ENCODE data around the gene SORCS2.

- TF ChIP-seq, protein P1, sequence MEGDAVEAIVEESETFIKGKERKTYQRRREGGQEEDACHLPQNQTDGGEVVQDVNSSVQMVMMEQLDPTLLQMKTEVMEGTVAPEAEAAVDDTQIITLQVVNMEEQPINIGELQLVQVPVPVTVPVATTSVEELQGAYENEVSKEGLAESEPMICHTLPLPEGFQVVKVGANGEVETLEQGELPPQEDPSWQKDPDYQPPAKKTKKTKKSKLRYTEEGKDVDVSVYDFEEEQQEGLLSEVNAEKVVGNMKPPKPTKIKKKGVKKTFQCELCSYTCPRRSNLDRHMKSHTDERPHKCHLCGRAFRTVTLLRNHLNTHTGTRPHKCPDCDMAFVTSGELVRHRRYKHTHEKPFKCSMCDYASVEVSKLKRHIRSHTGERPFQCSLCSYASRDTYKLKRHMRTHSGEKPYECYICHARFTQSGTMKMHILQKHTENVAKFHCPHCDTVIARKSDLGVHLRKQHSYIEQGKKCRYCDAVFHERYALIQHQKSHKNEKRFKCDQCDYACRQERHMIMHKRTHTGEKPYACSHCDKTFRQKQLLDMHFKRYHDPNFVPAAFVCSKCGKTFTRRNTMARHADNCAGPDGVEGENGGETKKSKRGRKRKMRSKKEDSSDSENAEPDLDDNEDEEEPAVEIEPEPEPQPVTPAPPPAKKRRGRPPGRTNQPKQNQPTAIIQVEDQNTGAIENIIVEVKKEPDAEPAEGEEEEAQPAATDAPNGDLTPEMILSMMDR (IDR thresholded peaks at IDR 0.05; ENCODE audit: borderline replicate concordance, extremely low read depth, low read length, poor library complexity, severe bottlenecking), result no peak
- TF ChIP-seq EZH2 (IDR thresholded peaks at IDR 0.05; ENCODE audit: borderline replicate concordance, low read depth, low read length, severe bottlenecking), result no peak
Measured at GRCh38 chr4:7653510-7654369, 461.4 kb downstream of the SORCS2 start.
